HG02852 (cell line): ENCODE data around the gene DOC2A.

Experiments used
- ATAC-seq: cut with Tn5 transposase; IDR thresholded peaks from one replicate; pipeline ENCODE4 v1.9.1; 2021; ENCODE audit warnings: mild to moderate bottlenecking, moderate library complexity; ENCODE audit not compliant: unreplicated experiment

Gene DOC2A

DNA sequence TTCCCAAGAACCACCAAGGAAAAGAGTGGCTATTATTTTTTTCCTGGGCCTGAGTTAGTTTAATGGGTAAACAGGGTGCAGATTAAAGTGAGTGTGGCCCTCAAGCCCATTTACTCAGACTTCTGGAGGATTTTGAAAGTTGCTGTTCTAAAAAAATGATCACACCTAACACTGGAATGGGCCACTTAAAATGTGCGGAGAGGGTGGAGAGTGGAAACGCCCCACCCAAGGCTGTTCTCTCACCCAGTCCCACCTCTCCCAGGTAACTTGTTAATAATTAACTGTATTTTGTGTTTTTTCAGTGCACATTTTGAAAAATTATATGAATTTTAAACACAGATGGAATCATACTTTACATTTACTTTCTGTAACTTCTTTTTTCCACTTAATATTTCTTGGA lies 20.8 kb downstream of the DOC2A start:
- ATAC-seq = no peak

DNA sequence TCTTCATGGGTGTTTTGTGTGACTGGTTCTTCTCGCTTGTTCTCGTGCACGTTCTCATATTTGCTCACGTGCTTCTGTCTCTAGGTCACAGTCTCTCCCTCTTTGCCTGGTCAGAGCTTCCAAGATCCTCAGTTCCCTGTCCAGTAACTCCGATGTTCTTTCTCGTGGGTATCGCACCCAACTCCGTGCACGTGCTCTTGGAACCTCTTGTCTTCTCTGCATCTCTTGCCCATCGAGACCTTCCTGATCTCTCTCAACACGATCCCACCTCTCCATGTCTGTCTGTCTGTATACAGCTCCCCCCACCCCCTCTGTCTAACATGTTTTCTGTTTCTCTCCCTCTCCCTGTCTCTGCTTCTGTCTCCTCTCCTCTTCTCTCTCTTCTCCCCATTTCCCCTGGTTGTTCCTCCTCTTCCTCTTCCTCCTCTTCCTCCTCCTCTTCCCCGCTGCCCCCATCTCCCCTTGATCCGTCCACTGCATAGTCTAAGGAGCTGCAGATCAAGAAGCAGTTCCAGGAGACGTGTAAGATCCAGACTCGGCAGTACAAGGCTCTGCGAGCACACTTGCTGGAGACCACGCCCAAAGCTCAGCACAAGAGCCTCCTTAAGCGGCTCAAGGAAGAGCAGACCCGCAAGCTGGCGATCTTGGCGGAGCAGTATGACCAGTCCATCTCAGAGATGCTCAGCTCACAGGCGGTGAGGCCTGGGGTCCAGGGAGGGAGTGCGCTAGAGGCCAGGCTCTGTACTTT lies 21.5 kb downstream of the DOC2A start:
- no peak for ATAC-seq

DNA sequence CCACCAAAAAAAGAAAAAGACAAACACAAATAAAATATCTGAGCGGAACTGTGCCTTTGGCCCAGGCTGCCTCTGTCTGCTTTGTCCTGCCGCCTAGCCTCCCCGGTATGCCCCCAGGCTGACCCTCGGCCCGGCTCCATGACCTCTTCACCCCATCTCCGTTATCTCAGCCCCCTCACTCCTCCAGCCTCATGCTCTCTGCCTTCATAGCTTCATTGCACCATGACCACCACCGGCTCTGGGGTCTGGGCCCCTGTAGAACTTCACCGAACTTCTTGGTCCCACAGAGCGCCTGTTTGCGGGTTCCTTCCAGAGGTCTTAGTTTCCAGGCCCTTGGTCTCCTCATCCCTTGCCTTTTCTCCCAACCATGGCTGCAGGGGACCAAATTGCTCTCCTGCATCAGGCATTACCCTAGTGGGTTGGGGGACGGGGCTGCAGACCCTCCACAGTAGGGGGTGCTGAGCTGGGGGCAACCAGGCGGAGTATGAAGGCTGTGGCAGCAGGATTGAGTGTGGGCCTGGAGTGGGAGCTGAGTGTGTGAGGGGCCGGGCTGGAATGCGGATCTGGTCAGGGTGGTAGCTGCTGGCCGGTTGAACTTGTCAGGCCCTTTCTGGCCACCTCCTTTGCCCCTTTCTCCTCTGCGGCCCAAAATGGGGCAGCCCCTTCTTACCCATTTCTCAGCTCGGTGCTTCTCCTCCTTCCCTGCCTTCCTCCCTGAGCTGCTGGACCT lies 22.3 kb downstream of the DOC2A start:
- ATAC-seq = no peak

DNA sequence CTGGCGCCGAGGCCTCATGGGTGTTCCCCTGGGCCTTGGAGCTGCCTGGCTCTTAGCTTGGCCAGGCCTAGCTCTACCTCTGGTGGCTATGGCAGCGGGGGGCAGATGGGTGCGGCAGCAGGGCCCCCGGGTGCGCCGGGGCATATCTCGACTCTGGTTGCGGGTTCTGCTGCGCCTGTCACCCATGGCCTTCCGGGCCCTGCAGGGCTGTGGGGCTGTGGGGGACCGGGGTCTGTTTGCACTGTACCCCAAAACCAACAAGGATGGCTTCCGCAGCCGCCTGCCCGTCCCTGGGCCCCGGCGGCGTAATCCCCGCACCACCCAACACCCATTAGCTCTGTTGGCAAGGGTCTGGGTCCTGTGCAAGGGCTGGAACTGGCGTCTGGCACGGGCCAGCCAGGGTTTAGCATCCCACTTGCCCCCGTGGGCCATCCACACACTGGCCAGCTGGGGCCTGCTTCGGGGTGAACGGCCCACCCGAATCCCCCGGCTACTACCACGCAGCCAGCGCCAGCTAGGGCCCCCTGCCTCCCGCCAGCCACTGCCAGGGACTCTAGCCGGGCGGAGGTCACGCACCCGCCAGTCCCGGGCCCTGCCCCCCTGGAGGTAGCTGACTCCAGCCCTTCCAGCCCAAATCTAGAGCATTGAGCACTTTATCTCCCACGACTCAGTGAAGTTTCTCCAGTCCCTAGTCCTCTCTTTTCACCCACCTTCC lies 23.3 kb downstream of the DOC2A start:
- no peak for ATAC-seq

DNA sequence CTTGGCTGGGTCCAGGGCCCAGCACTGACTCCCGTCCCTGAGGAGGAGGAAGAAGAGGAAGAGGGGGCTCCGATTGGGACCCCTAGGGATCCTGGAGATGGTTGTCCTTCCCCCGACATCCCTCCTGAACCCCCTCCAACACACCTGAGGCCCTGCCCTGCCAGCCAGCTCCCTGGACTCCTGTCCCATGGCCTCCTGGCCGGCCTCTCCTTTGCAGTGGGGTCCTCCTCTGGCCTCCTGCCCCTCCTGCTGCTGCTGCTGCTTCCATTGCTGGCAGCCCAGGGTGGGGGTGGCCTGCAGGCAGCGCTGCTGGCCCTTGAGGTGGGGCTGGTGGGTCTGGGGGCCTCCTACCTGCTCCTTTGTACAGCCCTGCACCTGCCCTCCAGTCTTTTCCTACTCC lies 23.9 kb downstream of the DOC2A start:
- no peak for ATAC-seq

DNA sequence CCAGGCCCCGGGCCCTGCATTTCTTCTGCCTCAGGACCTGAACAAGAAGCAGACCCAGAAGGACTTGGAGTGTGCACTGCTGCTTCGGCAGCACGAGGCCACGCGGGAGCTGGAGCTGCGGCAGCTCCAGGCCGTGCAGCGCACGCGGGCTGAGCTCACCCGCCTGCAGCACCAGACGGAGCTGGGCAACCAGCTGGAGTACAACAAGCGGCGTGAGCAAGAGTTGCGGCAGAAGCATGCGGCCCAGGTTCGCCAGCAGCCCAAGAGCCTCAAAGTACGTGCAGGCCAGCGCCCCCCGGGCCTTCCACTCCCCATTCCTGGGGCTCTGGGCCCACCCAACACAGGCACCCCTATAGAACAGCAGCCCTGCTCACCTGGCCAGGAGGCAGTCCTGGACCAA lies 24.6 kb downstream of the DOC2A start:
- no peak for ATAC-seq

DNA sequence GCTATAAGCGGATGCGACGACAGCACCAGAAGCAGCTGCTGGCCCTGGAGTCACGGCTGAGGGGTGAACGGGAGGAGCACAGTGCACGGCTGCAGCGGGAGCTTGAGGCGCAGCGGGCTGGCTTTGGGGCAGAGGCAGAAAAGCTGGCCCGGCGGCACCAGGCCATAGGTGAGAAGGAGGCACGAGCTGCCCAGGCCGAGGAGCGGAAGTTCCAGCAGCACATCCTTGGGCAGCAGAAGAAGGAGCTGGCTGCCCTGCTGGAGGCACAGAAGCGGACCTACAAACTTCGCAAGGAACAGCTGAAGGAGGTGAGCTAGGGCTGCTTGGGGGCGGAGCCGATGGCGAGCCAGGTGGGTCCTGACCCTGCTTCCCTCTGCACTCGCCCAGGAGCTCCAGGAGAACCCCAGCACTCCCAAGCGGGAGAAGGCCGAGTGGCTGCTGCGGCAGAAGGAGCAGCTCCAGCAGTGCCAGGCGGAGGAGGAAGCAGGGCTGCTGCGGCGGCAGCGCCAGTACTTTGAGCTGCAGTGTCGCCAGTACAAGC lies 25.5 kb downstream of the DOC2A start:
- ATAC-seq = no peak

DNA sequence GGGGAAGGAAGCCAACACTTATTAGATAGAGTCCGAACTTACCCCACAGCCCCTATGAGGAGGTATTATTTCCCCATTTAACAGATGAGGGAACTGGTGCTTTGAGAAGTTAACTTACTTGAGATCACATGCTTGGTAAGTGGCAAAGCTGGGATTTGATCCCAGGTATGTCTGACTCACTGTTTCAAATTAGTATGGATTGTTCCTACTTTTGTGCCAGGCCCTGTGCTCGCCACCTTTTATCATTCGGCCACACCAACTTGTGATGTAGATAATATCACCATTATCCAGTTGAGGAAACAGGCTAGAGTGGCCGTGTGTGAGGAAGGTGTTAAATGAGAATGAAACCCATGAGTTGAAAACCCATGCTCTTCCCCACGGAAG lies 26.1 kb downstream of the DOC2A start:
- no peak for ATAC-seq

DNA sequence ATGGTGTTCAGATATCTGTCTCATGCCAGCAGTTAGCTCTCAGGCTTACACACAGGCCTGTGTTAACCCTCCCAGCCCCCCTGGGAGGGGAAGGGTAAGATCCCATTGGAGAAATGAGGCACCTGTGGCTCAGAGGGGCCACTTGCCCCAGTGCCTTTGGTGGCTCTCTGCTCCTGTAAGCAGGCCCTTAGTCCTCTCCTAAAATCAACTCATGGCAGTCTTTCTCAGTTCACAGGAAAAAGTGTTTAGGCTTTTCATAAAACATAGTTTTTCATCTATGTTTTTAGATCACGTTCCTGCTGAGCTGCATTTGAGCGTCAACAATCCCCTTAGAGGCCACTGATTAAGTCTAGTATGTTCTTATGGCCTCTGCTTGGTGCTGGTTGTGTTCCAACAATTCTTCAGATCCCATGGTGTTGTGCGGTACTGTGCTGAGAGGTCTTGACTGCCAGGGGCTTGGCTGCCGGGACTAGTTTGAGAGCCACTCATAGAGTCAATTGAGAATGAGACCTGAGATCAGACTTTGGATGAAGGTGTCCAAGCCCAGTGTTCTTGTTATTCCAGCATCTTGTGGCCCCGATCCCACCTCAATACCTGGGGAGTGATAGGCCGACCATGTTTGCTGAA lies 26.6 kb downstream of the DOC2A start:
- ATAC-seq = no peak

DNA sequence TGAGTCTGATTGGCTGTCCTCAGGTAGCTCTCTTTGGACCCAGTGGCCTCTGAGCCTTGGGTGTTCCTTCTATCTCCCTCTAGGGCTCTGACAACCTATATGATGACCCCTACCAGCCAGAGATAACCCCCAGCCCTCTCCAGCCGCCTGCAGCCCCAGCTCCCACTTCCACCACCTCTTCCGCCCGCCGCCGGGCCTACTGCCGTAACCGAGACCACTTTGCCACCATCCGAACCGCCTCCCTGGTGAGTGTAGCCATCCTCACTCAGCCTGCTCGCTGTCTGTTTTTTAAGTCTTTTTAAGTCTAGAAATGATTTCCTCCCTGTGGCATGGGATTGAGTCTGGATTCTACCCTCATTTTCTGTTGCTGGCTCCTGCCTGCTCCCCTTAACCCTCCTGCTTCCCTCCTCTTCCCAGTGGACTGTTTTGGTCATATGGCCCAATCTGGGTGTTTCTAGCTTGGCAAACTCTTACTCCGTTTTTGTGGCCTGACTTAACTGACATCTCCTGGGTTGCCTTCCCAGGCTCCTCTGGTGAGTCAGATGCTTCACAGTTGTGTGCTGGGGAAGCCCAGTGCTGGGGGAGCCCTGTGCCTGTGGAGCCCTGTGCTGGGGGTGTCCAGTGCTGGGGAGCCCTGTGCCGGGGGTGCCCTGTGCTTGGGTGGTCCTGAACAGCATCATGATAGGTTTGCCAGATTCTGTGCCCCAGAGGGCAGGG lies 27.2 kb downstream of the DOC2A start:
- ATAC-seq = no peak

DNA sequence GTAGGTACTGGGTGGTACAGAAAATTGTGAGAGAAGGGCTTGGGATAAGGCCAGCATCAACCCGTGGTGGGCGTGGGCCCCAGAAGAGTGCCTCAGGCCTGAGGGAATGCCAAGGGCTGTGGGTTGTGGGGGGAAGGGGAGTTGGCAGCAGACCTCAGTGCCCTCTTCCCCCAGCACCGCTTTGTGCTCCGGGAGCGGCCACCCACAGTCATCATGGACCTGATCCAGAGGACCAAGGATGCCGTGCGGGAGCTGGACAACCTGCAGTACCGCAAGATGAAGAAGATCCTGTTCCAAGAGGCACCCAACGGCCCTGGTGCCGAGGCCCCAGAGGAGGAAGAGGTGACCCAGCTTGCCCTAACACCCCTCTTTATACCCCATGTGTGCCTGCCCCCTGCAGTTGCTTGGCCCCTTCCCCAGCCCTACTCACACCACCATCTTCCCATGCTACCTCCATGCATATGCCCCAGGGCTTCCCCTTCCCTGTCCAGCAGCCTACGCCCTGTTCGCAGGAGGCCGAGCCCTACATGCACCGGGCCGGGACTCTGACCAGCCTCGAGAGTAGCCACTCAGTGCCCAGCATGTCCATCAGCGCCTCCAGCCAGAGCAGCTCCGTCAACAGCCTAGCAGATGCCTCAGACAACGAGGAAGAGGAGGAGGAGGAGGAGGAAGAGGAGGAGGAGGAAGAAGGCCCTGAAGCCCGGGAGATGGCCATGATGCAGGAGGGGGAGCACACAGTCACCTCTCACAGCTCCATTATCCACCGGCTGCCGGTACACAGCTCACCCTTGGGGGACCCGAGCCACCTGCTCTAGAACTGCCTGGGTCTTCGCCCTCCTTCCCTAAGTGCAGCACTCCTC lies 28.0 kb downstream of the DOC2A start:
- no peak for ATAC-seq

DNA sequence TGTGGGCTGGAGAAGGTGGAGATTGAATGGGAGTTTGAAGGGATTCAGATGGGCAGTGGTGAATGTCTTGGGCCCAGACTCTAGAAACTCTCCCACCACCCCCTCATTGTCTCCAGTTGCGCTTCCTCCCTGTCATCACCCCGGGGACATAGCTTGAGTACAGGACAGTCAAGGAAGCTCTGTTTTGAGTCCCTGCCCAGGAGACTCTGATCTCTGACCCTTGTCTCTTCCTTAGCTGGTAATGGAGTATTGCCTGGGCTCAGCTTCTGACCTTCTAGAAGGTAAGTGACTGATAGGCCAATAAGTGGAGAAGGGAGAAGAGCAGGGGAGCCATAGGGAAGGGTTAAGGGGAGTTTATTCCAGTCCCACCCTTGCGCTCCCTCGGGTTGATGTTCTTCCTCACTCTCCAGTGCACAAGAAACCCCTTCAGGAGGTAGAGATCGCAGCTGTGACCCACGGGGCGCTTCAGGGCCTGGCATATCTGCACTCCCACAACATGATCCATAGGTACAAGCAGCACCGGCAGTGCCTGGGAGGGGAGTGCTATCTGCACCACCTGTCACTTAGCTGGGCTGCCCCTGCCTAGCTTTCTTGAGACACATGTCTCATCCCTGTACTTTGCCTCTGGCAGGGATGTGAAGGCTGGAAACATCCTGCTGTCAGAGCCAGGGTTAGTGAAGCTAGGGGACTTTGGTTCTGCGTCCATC lies 32.1 kb downstream of the DOC2A start:
- ATAC-seq = no peak

DNA sequence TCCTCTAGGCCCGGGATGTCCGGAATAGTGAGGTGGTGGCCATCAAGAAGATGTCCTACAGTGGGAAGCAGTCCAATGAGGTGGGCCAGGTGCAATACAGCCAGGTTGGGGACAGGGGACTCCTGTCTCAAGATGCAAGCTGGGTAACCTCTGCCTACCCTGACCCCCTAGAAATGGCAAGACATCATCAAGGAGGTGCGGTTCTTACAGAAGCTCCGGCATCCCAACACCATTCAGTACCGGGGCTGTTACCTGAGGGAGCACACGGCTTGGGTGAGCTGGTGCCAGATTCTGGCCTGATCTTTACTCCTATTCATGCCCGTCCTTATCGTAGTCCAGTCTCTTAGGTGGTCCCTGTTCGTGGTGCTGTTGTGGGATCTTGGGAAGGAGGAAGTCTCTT lies 32.7 kb downstream of the DOC2A start:
- no peak for ATAC-seq

DNA sequence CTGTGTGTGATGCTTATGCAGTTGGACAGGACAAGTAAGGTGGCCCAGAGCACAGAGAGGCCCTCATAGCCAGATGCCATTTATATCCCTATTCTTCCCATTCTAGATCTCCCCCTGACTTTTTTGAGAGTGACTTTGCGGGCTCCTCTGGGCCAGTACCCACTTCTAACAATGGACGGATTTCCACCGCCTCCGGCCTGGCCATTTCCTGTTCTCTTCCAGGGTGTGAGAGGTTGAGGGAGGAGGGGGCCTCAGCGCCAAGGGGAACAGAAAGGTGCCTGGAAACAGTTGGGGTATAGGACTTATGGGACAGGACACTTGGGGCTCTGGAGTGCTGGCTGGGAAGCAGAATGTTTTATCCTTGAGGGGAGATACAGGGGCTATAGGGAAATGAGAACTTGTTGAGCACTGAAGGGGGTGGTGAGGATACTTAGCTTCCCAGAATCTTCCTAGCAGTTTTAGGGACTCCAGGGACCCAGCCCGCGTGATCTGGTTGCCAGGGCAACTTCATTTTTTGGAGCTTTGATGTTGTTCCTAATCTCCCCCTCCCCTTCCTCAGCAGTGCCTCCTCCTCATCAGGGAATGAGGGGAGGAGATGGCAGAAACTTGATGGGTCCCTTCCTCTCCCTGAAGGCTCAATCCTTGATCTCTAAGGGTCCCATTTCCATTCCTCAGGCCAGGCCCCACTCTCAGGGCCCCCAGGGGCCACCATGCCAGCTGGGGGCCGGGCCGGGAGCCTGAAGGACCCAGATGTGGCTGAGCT lies 33.6 kb downstream of the DOC2A start:
- ATAC-seq = no peak

DNA sequence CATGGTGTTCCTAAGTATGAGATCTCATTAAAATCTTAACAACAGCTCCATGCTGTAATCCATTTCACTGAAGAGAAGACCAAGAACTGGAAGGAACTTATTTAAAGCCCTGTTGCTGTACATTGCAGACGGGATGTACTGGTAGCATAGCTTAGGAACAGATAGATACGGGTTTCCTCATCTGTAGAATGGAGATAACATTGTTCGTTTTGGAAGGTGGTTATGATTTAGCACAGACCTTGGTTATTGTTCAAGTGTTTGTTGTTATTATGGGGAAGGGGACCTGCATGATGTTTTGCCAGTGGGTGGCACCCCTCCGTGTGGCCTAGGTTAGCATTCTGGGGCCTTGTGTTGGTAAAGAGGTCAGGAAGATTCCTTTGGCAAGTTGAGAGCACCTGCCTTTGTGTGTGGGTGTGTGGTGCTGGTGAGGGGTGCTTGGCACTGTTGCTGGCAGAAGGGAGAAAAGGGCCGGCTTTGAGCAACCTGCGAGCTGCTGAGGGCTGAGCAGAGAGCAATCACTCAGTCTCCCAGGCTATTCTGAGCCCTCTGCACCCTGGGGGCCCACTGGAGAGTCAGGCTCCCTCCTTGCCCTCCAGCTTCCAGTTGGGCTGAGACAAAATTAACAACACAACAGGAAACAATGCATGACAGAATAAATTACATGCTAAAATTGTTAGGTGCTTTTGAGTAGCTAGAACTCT lies 34.9 kb downstream of the DOC2A start:
- no peak for ATAC-seq

DNA sequence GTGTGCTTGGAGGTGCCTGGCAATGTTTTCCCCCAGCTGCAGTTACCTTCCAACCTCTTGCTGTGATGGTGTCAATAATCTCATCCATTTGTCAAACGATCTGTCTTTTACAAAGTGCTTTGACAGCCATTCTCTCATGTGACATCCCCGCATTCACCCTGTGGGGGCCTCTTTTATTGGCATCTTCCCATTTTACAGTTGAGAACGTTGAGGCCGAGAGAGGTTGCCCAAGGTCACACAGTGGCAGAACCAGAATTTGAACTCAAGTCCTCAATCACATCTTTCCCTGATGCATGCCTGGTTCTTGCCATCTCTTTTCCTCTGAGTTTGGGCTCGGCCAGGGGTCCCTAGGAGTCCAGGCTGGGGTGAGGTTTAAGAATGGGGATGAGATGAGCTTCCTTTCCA lies 35.7 kb downstream of the DOC2A start:
- no peak for ATAC-seq

DNA sequence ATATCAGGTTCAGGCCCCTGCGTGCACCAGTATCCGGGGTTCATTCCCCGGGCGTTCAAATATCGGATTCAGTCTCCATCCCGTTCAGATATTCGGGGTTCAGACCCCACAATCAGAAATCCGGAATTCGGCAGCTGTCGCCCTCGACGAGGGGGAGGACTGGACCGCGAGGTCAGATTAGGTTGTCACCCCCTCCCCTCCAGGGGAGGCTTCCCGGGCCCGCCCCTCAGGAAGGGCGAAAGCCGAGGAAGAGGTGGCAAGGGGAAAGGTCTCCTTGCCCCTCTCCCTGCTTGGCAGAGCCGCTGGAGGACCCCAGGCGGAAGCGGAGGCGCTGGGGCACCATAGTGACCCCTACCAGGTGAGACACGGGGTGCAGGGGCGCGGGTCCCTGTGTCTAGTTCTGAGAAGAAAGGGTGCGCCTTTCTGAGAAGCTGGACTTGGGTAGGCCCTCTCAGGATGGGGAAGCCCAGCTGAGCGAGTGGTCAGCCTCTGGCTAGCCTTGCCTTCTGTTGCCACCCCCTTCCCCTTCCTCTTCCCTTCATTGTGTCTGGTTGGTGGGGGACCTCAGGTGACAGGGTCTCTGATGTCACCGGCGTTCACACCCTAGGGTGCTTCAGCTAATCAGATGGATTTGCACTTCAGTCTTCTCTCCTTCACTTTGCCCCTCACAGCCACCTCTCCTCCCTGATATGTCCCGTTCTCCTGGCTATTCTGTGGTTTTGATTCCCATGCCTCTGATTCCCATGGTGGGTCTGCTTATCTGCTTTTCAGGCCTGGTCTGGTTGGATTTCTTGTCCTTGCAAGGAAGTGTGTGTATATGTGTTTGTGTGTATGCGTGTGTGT lies 36.3 kb downstream of the DOC2A start:
- ATAC-seq = no peak
